Gastroesophageal sphincter (tissue), 3 donors: ENCODE data around the gene VEGFB.

Experiments used
- CTCF ChIP-seq, 4 experiments: fragments of 200-600 bp in 2 of 4; fragments of 450-650 bp in 2 of 4; sonication (generic) in 1 of 4; IDR thresholded peaks; one replicate each; pipeline ENCODE4 v1.5.1; 2017 to 2019; ENCODE audit warnings: antibody characterized with exemption in 4 of 4, mild to moderate bottlenecking in 2 of 4, moderate library complexity in 2 of 4
- POLR2A ChIP-seq, 2 donors: fragments of 450-650 bp; IDR thresholded peaks; one replicate each; pipeline ENCODE4 v1.6.1; 2017; ENCODE audit warnings: antibody characterized with exemption in 2 of 2, mild to moderate bottlenecking in 2 of 2, moderate library complexity in 1 of 2

- TF ChIP-seq CTCF (IDR thresholded peaks at IDR 0.05) = no peak
- TF ChIP-seq POLR2A (IDR thresholded peaks at IDR 0.05) = no peak
These were observed 25.2 kb downstream of the VEGFB start for GRCh38 chr11:64259533-64260067.
